Neutrophil (primary cell): ENCODE results near the gene RPTOR.
"Not testable (repeated sequence)": the region's sequence is repeated elsewhere in the genome, so short reads cannot be mapped to it uniquely, and the experiment has no call there.

Experiments
- H3K27ac ChIP-seq: fragments of 200-600 bp; sonication (generic); 2 replicates; pipeline ENCODE4 v1.5.1; 2016; ENCODE audit warnings: mild to moderate bottlenecking, moderate library complexity
- H3K27me3 ChIP-seq: fragments of 200-600 bp; sonication (generic); 2 replicates; pipeline ENCODE4 v1.6.0; 2016; ENCODE audit warnings: mild to moderate bottlenecking
- H3K36me3 ChIP-seq: fragments of 200-600 bp; sonication (generic); 2 replicates; pipeline ENCODE4 v1.5.1; 2017
- H3K4me1 ChIP-seq, 2 experiments: fragments of 200-600 bp in 1 of 2; sonication (generic) in 1 of 2; 1 replicate in 1 of 2; 2 replicates in 1 of 2; pipeline versions ENCODE4 v1.5.1 to v1.6.1; 2013 to 2016; ENCODE audit warnings: low read depth in 1 of 2, low read length in 1 of 2, mild to moderate bottlenecking in 1 of 2, moderate library complexity in 1 of 2; ENCODE audit not compliant: control insufficient read depth in 1 of 2, insufficient read depth in 1 of 2
- H3K4me3 ChIP-seq, 2 experiments: fragments of 200-600 bp in 1 of 2; sonication (generic) in 1 of 2; 1 replicate in 1 of 2; 2 replicates in 1 of 2; pipeline ENCODE4 v1.5.1; 2013 to 2016; ENCODE audit warnings: low read depth in 1 of 2, low read length in 1 of 2, mild to moderate bottlenecking in 1 of 2, moderate library complexity in 1 of 2
- H3K9me3 ChIP-seq: fragments of 200-600 bp; sonication (generic); 2 replicates; pipeline ENCODE4 v1.5.1; 2016
- CTCF ChIP-seq: fragments of 200-600 bp; sonication (generic); IDR thresholded peaks from 2 replicates; pipeline ENCODE4 v1.5.1; 2016; ENCODE audit warnings: antibody characterized with exemption

The RPTOR gene

DNA sequence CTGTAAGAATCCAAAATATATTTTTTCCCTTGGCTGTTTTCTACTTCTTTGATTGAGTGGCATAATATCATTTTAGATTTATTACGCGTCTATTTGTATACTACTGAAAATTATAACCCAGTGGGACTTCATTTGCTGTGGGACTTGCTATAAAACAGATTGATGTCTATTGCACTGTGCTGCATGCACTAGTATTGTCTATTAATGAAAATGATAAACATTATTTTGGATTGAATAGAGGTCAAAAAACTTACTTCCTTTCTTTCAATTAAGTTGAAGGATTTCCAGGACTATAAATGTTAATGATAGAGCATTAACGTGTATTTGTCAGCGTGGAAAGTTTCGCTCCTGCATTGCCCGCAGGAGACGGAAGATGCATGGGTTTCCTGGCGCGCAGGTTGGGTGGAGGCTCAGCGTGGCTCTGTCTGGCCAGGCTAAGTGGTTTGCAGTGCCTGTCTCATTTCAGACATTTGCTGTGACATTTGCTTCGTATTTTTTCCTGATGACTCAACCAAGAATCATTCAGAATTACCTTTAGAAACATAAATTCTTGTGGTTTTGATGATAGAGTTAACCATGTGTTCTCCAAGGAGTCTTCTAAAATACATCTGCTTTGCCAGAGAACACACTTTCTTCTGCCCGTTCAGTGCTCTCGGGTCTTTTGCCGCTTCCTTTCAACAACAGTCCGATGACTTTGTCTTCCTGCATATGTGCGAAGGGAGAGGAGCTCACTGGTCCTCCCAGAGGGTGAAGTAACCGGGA is 216.7 kb downstream of the RPTOR start:
- H3K27me3 ChIP-seq: no peaks in the 10 kb centered on the region
- no peaks in the 10 kb centered on the region for H3K36me3 ChIP-seq
- H3K4me3 ChIP-seq: no peak overlapping the region
- peaks cover 31 to 36% of the 10 kb centered on the region in 2 experiments for H3K4me1 ChIP-seq
- no peak for TF ChIP-seq CTCF
- no peak overlapping the region for H3K27ac ChIP-seq
- H3K9me3 ChIP-seq: no peaks in the 10 kb centered on the region

GRCh38 chr17:80762076-80762475 is 217.4 kb downstream of the RPTOR start:
- Histone ChIP-seq H3K27ac (no peak overlapping the region), H3K4me1 (peaks cover 31 to 36% of the 10 kb centered on the region in 2 experiments)

DNA sequence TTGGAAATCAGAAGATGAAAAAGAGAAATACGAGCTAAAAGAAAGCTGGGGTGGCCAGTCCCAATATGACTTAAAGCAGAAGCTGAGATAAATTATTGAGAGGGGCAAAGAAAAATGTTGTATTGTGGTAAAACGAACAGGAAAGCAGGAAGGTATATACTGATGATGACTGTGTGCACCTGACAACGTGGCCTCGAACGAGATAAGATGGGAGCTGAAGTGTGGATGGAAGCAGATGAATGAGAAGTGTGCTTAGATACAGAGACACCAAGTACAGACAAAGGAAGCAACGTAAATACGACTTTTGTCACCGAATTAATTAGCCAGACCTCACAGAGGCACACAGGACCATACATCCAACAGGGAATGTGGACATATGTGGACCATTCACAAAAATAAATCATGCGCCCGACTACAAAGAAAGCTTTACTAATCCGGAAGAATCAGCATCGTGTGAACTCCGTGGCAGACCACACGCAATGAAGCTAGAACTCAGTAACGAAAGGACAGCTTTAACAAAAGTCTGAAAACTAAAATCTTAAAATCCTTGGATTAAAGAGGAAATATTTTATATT is 218.7 kb downstream of the RPTOR start:
- Histone ChIP-seq H3K9me3 (no peaks in the 10 kb centered on the region), H3K4me1 (peaks cover 31 to 36% of the 10 kb centered on the region in 2 experiments)
- no peak for TF ChIP-seq CTCF

More at GRCh38 chr17:80762076-80762475, 217.4 kb downstream of the RPTOR start:
- H3K9me3 ChIP-seq: no peaks in the 10 kb centered on the region
- H3K27me3 ChIP-seq: no peaks in the 10 kb centered on the region
- H3K36me3 ChIP-seq: no peaks in the 10 kb centered on the region
- H3K4me3 ChIP-seq: no peak overlapping the region
- no peak for TF ChIP-seq CTCF

DNA sequence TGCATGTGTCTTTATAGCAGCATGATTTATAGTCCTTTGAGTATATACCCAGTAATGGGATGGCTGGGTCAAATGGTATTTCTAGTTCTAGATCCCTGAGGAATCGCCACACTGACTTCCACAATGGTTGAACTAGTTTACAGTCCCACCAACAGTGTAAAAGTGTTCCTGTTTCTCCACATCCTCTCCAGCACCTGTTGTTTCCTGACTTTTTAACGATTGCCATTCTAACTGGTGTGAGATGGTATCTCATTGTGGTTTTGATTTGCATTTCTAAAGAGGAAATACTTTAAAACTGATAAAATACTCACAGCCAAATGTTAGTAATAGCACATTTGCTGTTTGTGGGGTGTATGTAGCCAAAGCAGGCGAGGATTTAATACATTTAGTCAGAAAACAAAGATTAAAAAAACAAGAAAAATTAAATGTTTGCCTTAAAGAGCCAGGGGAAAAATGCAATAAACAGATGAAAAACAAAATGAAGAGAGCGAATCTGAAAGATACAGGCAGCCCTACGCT is 220.0 kb downstream of the RPTOR start:
- H3K4me3 ChIP-seq, H3K27ac ChIP-seq: not testable (repeated sequence)
- peaks cover 28 to 29% of the 10 kb centered on the region in 2 experiments for H3K4me1 ChIP-seq

More for the DNA sequence above, 218.7 kb downstream of the RPTOR start:
- no peaks in the 10 kb centered on the region for H3K36me3 ChIP-seq
- no peak overlapping the region for H3K4me3 ChIP-seq
- no peak overlapping the region for H3K27ac ChIP-seq
- H3K27me3 ChIP-seq: no peaks in the 10 kb centered on the region

DNA sequence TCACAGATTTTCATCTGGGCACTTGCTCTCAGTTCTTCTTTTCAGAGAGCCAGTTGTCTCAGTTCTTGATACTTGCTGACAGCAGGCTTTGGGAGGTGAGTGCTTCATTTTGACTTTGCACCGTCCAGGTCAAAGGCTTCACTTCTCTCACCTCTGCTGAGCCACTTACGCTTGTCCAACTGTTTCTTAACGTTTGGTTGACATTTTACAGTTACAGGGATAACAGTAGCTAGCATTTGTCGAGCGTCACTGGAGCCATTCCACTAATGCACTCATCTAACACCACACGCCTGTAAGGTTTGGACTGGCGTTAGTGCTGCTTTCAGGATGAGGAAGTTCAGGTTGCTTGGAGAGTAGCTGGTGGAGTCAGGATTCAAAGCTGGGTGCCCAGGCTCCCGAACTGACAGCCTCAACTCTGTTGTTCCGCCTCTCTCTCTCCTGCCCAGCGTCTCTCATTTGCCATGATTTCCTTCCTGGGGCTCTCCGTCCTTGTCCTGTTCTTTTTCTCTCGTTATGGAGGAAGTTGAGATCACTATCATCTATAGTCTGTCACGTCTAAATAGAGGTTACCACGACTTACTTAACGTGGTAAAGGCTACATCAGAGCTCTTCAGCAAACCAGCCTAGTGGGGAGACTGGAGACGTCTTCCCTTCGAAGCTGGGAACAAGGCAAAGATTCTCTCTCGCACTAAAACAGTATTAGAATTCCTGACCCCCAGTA is 220.8 kb downstream of the RPTOR start:
- peaks cover 26 to 28% of the 10 kb centered on the region in 2 experiments for H3K4me1 ChIP-seq
- H3K4me3 ChIP-seq: no peak overlapping the region
- H3K27ac ChIP-seq: peak overlapping the region; percentile 8

More for the DNA sequence above, 220.0 kb downstream of the RPTOR start:
- not testable (repeated sequence) for H3K9me3 ChIP-seq, H3K27me3 ChIP-seq, H3K36me3 ChIP-seq

More for the DNA sequence above, 220.8 kb downstream of the RPTOR start:
- H3K27me3 ChIP-seq: no peaks in the 10 kb centered on the region
- H3K36me3 ChIP-seq: no peaks in the 10 kb centered on the region
- H3K9me3 ChIP-seq: no peaks in the 10 kb centered on the region
- no peak for TF ChIP-seq CTCF
